ENCODE data around the gene ALK.

Gene ALK

DNA sequence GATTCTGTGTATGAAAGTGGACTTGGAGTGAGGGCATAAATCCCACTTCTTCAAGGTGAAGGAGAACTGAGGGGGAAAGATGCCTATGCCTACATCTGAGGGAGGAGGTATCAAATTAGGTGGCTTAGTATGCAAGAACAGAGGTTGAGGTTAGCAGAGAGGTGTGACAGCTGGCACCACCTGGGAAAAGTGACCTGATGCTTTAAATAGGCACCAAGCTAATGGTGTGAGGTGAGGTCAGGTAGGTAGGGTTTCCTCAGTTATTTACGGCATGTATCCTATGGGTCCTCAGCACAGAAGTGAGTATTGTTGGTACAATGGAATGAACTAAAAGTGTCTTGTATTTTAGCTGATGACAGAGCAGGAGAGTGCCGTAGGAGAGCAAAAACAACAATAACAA is 439.0 kb downstream of the ALK start:
- no peak for DNase-seq

DNA sequence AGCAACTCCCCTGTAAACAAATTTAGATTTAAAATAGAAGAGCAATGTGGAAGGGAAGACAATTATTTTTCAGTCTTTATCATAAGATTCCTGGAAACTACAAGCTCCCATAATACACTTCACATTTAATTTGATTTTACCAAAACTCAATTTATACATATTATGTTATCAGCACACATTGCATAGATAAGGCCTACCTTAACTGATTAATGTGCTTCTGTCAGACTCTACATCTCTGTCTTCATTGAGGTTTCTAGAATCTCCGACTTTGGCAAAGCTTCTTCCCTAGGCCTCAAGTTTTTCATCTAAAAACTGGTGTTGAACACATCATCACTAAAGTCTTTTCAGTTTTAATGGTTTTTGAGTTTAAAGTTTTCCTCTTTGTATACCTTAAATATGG is 440.1 kb downstream of the ALK start:
- no peak for DNase-seq

DNA sequence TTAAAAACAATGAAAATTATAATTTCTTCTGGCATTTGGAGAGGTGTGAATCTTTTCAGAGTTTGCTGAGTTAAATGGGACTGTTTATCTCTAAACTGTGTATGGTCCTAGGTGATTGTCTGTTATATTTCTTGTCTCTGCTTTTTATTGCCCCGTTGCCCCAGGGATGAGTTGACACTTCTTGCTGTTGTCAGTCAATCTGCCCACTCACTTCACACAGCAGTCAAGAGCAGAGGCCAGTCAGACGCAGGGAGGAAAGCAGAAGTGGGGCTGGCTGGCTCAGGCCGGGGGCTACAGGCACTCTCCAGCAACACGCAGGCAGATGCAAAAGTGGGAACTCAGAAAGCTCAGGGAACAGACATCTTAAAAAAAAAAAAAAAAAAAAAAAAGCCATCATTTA is 441.0 kb downstream of the ALK start:
- DNase-seq, result no peak

DNA sequence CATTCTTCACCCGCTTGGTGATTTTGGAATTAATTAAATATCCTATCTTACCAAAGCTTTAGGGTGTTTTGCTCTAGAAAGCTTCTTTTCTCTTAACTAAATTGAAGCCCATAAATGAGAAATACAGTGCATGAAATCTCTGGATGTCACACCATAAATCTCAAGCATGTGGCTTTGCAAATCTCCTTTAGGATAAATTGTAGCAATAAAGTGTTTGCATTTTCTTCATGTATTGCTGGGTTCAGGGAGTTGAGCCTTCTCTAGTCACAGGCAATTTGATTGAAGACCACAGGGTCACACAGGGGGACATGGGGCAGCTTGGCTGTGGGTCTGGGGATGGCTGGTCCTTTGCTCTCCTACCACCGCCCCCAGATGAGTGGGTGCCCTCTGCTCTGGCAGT is 442.0 kb downstream of the ALK start:
- DNase-seq, result no peak

DNA sequence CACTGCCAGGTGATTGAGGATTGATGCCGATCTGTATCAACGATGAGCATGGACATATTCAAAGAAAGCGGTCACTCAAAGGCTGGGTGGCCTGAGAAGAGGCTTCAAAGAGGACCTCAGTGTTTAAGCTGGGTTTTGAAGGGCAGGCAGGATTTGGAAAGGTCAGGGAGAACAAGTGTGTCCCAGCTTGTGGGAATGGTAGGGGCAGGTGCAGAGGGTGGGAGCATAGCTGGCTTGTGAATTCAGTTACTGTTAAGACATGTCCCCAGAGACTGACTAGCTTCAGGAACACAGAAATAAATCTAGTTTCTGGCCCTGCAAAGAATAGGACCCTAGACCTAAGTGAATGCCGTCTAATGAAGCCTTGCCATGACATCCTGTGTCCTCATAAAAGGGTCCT is 442.7 kb downstream of the ALK start:
- no peak for DNase-seq

DNA sequence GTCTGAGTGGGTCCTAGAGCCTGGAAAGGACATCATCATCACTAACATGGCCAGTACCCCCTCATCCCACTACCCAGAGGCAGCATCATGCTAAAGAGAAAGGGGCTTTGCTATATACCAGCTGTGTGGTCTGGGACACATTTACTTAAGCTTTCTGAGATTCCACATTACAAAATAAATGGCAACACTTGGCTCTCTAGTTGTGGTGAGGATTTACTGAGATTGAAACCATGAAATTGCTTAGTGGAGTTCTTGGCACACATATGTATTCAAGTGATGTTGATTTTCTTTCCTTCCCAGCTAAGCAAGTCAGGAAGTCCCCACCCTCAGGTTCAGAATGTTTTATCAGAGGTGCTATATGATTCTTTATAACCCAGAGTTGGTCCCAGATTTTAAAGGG is 444.2 kb downstream of the ALK start:
- no peak for DNase-seq

DNA sequence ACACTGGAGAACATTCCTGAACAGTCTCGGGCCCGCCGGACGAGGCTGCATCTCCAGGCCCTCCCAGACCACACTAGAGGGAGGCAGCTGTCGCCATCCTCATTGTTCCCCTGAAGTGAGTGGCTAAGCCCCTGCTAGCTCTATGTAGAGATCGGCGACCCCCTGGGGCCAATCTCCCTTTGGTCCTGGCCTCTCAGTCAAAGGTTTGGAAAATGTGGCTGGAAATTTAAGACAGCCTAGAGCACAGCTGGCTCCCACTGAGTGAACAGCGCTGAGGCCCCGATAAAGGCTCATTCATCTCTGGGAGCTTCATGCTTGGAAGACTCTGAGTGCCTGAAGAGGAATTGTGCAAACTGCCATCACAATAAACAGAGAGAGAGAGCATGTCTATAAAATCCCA is 445.9 kb downstream of the ALK start:
- no peak for DNase-seq

DNA sequence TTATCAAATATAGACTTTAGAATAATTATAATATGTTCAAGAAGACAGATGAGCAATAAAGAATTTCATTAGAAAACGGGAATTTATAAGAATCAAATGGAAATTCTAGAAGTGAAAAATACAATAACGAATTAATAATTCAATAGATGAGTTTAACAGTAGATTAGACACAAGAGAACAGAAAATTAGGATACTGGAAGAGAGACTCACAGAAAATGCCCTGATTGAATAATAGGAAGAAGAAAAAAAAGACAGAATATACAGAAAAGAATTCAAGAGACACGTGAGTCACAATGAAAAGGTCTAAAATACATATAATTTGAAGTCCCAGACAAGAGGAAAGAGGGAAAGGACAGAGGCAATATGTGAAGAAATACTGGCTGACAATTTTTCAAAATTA is 451.4 kb downstream of the ALK start:
- no peak for DNase-seq

DNA sequence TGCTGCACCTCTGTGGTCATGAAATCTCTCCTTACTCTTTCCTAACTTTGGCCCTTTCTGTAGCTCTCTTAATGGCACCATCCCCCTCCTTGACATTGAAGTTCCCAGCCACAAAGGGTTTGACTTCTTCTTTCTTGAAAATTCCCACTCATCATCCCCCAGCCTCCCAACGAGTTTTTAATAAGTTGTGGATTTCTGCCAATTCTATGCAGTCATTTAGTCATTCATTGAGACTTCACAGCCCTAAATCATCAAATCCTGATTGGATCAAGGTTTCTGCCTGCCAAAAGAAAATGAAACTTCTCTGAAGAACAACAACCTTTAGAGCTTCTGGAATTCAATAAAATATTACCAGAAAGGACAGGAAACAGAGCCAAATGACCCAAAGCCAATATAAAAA is 451.9 kb downstream of the ALK start:
- no peak for DNase-seq

DNA sequence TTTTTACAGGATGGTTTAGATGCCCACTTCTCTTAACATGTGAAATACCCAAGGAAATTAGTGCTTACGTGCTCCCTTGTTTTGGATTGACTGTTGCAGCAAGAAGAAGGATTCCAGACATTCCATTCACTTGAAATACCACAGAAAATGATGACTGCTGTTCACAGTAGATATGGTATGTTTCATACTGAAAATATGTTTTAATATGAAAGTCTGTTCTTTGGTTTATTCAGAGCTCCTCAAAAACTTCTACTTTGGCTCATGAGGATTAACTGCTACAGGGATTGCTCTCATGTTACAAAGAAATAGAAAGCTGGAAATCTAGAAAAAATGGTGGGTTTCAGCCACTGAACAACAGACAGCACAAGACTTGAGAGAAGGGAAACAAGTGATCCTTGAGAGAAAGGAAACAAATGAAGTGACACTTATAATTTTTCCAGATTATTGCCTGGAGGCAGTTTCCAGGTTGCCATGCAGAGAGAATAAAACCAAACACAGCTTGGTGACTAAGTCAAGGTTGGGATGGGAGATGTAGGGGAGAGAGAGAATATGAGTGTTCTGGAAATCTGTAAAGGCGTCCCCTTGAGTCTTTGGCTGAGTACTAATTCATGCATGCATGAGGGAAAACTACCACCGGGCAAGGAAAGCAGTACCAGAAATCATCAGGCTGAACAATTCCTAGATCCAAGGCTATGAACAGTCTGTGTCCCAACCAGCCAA is 458.0 kb downstream of the ALK start:
- peak; percentile 2 for DNase-seq

DNA sequence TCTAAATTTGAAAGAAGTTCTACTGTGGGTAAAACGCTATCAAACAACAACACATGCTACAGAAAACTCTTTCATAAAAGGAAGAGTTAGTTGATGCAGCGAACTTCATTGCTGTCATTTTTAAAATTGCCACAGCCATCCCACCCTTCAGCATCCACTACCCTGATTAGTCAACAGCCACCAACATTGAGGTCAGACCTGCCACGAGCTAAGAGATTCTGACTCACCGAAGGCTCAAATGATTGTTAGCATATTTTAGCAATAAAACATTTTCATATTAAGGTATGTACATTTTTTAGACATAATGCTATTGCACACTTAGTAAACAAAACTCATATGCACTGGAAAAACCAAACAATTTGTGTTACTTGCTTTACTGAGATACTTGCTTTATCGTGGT is 459.1 kb downstream of the ALK start:
- no peak for DNase-seq

DNA sequence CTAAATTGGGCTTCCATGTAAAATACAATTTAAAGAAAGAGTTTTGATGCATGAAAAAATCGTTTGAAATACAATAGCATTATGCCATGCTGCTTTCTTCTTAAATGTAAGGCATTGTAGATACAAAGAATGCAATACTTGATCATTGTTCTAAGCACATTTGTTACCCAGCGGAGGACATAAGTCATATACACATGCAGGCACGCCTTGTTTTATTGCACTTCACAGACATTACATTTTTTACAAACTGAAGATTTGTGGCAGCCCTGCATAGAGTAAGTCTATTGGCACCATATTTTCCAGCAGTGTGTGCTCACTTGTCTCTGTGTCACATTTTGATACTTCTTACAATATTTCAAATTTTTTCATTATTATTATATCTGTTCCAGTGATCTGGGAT is 461.2 kb downstream of the ALK start:
- DNase-seq, result no peak

DNA sequence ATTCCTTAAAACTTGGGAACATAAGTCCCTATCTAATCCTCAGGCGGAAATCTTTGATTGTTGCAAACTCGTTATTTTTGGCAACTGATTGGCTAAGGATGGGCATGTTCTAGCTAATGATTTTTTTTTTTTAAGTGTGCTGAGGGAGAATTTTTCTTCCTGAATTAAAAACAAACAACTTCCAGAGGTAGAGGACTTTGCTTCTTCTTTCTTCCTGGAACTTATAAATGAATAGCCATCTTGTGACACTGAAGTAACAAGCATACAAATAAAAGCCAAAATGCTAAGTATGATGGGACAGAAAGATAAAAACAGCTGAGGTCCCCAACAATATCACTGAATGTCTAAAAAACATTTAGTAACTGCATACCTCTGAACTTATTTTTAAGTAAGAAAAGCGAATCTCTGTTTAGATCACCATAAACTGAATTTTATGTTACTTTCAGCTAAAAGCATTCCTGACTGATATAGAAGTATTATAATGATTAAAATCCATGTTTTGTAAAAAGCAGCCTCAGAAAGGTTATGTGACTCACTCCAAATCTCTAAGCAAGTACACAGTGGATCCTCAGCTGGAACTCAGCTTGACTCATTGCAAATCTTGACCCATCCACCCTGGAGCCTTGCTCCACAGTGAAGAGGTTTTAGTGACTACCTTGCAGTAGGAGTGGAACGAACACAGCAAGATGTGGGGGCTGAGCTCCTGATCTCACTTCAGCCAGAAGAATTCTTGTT is 461.8 kb downstream of the ALK start:
- no peak for DNase-seq

DNA sequence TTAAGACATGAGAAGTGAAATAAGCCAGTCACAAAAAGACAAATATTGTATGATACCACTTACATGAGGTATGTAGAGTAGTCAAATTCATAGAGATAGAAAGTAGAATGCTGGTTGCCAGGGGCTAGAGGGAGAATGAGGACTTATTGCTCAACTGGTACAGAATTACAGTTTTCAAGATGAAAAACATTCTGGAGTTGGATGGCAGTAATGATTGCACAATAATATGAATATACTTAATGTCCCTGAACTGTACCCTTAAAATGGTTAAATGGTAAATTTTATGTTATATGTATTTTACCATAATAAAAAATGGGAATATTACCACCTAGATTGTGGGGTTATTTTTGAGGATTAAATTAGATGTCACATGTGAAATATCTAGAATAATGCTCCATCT is 465.0 kb downstream of the ALK start:
- no peak for DNase-seq

DNA sequence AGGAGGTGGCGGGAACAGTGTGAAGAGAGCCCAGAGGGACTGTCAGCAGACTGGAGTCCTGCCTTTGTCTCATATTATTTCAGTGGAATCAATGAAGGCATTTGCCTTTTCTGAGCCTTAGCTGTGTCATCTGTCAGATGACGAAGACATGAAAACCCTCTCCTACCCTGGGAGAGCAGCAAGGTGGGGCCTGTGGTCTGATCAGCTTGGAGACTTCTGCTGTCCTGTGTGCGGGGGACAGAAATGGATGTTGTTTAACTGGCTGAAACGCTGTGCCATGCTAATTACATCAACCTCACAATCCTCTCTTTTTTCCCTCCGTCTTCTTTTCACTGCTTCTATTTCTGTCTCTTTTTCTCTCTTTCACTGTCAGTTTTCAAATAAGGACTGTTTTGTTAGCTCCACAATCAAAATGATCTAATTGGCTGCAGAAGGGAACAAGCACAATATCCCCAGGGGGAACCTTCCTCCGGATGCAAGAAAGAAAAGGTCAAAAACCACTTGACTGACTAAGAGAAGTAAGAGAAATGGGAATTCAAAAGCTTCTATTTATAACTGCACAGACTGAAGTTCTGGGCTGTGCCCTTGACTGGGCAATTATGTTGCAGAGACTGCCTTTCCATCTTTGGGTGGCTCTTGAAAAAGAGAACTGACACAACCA is 466.1 kb downstream of the ALK start:
- peak; percentile 8 for DNase-seq

DNA sequence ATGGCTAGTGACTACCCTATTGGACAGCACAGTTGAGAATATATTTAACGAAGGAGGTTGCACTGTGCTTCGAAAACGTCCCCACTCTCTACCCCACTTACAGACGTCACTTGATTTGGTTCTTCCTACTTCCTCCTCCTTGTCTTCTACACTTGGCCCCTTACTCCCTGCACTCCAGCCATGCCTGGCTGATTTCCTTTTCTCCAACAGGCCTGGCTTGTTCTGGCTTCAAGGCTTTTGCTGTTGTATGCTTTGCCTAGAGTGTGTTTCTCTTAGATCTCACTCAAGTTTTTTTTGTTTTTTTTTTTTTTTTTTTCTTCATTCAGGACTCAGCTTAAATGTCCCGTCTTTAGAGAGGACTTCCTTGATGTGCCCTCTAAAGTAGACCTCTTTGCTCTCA is 469.4 kb downstream of the ALK start:
- no peak for DNase-seq

DNA sequence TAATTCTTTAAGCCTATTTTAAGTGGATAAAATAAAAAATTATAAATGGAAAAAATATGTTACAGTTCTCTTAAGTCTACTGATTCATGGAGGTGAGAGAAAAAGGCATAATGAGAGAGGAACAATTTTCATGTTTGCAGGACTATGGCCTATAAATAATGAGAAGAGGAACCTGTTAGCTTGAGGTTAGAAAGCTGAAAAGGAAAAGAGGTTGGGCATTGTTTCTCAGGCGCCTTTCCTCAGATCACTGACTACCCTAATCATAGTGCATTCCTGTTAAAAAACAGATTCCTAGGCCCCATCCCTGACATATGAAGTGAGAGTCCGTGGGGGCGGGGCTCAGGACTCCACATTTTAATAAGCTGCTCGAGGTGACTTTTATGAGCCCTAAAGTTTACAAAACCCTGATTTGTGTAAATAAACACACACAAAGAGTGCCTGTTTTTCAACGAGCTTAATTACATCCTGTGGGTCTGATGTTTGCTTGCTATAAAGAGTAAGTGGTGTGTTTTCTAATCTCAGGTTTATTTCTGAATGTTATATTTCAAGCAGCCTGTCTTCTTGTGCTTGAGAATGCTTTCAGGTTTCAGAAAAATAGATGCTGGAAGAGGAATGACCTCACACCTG is 470.7 kb downstream of the ALK start:
- peak; percentile 74 for DNase-seq

DNA sequence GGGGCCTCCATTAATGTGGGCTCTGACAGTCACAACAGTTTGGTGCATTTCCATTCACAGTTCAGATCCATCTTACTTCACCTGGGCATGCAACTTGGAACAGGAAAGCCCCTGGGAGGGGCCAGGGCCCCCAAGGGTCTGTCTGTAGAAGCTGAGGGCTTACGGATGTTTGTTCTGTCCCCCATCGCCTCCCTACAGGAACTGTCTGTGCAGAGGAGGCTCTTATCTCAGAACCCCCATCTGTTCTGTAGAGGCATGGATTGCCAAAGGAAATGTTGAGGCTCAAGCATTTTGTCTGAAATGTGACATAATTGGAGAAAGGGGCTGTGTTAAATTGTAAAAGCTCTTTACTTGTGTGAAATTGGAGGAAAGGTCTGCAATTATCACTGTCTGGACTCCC is 471.9 kb downstream of the ALK start:
- no peak for DNase-seq

DNA sequence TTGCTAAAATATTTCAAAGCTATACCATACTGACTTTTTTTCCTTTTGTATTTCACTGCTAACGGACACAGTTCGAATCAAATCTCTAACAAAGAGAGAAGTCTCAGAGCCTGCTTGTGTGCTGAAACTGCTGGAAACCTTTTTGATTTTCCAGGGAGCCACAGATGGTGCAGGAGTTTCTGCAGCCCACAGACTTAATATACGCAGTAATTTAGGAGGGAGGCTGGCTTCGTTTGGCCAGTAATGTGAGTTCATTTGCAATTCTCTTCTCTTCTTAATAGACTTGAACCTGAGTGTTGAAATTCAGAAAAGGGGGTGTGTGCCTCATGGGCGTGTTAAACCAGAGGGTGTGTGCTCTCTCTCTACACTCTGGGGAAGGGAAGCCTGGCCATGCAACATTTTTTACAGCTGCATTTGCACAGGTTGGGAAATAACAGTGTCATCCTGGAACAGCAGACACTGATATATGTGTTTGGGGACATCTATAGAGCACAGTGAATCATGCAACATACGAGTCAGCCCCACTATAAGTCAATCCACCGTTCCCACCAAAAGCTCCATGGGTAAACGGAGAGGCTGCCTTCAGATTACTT is 473.2 kb downstream of the ALK start:
- DNase-seq, result peak; percentile 26

DNA sequence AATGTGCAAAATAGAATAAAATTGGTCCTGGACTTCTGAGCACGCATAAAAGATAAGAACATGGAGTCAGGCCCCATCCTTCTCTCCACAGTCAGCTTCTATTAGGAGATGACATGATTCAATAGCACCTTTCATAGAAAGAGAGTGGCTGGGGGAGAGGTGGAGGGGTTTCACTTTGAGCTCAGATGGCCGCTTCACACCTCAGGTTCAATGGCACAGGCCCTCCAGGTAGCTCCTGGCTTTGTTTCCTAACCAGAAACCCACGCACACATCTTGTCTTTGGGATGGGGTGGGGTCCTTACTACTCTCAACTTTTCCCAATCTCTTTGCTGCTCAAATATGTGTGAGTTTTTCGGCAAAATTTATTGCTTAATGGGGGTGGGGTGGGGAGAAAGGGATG is 473.9 kb downstream of the ALK start:
- no peak for DNase-seq

DNA sequence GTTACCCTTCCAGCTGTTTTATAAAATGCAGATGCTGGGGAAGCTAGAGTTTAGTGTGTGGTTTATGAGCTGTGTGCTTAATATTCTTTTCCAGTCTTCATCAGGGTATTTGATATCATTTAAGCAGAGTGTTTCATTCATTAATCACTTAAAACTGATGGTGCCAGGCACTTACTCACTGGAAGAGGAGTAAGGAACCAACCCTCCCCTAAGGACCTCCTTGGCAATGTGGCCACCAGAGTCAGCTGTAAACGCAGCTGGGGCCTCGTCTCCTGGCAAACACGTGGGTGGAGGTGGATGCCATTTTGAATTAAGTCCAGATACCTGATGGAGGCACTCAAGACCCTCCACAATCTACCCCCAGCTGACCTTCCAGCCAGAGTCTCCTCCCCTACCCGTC is 474.5 kb downstream of the ALK start:
- no peak for DNase-seq

DNA sequence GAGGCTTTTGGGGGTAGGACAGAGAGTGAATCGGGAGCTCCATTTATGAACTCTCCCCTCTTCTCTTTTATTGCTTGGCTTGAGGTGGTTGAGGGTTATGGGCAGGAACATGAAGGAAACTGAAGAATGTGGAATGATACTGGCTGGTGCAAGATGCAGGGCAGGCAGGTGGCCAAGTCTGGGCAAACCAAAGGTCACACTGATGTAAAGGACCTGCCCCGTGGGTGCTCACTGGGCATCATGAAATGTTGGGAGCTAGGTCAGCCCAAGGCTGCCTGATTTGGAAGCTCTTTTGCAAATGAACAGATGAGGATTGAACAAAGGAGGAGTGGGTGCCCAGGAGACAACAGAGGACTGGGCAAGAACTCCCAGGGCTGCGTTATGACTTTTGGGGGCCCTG is 477.2 kb downstream of the ALK start:
- DNase-seq, result no peak

DNA sequence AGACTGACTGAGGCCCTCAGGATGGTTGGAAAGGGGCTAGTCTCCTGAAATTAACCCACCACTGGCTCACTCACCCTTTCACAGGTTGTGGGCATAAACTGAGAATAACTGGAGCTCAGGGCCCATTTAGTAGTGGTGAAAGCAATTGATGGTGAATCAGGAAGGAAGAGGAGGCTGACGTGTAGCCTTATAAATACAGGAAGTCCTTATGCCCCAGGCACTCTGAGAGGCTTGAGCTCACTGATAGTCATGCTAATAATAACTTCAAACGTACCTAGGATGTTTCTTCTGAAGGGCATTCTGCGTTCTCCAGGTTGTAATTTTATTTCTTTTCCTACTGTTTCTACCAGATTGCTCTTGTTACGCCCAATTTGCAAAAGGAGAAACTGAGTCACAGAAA is 477.8 kb downstream of the ALK start:
- DNase-seq, result peak; percentile 57

DNA sequence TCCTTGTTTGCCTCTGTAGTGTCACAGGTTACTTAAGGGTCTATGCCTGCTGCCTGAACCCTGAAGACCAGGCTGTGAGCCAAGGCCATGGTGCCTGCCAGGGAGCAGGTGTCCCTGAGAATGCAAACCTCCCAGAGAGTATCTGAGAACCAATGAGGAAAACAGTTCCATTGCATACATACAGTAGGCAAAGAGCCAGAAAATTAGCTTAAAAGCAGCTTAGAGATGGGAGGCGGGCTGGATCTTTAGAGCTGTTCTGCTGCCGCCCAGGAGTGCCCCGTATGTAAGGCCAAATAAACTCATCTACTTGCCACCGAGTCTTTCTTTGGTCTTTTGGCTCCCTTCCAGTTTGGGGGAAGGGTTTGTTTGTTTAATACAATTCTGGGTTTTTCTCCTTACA is 478.2 kb downstream of the ALK start:
- peak; percentile 74 for DNase-seq

Measured in NCI-H69 (cell line).